Stimulated activated CD8-positive, alpha-beta memory T cell treated with anti-CD3 and anti-CD28 coated beads, Interleukin-2, amount 100 ng/mL, for 48 hours (primary cell): Measurements from ENCODE around the gene ANGEL1.

Experiments
- DNase-seq, 2 donors: peaks; one replicate each; pipeline ENCODE4 v3.0.0-alpha.2; 2020; ENCODE audit warnings: low read depth in 2 of 2

The ANGEL1 gene

DNA sequence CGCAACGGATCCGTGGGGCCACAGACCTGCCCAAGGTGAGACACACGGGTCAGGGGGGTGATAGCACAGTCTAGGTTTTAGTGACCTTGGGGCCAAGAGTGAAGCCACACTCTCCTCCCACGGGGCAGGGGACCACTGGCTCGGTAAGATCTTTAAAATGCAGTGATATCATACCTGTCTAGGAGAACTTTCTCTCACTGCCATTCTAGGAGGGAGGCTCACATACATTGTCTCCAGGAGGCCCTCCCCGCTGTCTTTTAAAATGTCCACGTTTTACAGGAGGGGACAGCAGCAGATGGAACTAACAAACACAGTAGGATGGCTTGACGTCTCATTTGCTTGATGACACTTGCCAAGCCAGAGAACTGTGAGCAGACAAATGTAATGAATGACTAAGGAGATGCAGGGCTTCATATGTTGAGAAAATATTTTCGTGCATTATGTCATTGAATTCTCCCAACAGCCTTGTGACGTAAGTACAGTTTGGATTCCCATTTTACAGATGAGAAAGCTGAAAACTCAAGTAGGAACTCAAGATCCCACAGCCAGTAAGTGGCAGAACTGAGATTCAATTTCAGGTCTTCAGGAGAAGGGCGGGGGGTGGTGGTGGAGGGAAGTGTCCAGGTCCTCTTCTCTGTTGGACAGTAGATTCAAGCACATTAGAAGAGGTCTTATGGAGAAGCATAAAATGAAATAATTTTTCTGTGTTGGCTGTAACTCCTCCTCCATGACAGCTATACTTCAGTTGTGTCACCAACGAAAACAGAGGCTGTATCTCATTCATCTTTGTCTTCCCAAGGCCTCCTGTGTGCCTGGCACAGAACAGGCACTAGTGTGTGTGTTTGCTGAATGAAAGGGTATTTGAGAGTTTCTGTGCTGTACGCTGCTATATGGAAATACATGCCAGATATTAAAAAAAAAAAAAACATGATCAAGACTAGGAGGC, 49.3 kb downstream of the ANGEL1 start:
- DNase-seq = no peak

DNA sequence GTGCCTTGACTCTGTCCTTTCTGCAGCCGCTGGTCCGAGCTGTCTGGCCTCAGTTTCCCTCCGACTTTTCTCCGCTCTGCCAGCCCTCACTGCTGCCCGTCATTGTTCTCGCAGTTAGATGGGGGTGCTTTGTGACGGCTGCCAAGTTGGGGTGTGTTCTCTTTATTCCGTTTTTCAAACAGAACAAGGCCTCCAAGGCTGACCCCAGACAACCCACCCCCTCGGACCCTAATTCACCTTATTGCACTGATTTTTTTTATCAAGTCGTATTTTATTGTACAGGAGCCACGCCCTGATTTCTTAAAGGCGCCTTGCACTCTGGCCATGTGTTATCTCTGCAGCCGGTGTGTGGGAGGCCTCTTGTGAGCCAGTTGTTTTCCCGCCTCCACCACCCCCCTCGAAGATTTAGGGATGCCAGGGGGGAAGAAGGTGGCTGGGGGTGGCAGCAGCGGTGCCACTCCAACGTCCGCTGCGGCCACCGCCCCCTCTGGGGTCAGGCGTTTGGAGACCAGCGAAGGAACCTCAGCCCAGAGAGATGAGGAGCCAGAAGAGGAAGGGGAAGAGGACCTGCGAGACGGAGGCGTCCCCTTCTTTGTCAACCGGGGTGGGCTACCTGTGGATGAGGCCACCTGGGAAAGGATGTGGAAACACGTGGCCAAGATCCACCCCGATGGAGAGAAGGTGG, 50.1 kb downstream of the ANGEL1 start:
- no peak for DNase-seq

DNA sequence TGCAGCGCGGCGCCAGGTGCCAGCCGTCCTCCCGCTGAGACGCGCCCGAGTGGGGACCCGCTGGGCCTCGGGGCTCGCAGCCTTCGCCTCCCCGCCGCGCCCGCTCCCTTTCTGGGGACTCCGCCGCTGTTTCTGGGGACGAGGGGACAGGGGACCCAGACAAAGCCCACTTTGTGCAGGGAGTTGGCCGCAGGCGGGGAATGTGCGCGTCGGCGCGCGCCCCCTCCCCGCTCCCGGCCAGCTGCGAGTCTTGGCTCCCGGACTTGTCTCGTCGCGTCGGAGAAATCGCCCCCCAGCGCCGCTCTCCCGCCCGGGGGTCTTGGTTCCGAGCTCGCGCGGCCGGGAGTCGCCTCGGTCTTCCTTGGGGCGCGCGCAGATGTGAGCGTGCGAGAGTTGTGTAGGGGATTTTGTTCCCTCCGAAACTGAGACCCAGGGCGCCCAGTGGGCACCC, 50.7 kb downstream of the ANGEL1 start:
- DNase-seq = no peak

DNA sequence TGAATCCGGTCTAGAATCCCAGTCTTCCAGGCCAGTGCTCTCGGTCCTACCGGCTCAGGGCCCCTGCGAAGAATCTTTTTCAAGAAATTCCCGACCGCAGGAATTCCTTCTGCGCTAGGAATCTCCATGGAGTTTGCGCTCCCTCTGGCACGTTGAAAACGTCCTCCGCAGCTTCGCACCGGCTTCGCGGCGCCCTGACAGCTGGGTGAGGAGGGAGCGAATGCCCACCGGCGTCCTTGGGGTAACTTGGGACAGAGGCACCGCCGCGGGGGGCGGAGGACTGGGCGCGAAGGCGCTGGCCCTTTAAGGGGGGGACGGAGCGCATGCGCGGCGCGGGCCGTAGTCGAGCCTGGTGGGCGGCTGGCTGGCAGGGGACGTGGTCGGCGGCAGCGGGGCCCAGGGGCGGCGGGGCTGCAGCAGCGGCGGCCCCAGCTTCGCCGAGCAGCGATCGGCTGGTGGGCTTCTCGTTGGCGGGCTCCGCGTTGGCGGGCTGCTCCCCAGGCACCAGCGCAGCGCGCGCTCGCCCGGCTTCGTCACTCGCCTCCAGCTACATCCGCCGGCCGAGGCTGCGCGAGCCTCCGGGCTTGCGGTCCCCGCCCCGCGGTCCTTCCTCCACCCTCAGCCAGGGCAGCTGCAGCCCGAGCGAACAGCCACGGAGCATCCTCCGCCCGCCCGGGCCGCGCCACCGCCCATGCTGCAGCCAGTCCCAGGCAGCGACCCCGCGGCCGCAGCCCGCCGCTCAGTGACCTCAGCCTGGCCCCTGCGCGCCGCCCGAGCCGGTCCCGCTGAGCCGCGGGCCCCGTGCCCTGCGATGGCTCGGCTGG, 51.3 kb downstream of the ANGEL1 start, which contains the start of gene VASH1:
VASH1 (plus strand) TSS at position 333 of the 824 bp plus-strand sequence. CDS start 1,354 bp downstream, outside the sequence.
- peak; percentile 52 to 66 for DNase-seq

DNA sequence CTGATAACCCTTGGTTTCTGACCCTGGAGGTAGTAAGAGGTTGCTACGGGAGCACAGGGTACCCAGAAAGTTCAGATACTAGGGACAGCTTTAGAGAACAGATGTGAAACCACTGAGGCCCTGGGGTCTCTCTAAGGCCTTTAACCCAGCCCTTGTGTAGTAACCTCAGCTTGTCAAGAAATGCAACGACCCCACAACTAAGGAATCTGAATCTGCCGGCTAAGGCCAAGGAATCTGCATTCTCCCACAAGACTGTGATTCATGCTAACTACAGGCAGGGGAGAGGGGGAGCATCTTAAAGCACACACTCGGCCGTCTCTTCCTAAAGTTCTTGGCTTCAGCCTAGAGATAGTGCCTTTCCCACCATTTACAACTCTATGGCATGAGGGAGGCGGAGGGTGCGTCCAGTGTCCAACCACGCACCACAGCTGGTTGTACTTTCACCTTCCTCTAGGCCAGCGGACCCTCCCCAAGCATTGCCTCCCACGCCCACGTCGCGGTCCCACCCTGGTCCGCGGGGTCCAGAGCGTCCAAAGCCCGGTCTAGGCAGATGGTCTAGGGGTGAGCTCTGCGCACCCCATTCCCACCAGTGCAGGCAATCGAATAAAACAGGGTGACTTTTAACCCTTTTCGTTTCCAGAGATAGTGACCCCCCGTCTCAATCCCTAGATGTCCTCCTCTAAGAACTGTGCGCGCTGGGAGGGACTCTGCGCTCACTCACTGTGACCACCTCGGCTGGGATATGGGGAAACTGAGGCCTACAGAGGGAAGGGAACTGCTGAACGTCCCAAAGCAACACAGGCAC, 52.1 kb downstream of the ANGEL1 start:
- DNase-seq = no peak

DNA sequence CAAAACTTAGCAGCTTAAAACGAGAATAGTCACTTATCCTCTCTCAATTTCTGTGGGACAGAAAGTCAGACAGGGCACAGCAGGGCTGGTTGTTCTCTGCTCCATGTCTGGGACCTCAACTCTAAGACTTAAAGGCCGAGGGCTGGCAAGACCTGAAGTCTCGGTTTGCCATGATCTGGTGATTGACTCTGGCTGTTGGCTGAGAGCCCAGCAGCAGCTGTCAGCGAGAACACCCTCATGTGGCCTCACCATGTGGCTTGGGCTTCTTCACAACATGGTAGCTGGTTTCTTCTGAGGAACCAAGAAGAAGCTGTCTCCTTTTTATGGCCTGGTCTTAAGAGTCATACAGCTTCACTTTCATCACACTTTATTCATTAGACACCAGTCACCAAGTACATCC, 53.1 kb downstream of the ANGEL1 start:
- DNase-seq = no peak

DNA sequence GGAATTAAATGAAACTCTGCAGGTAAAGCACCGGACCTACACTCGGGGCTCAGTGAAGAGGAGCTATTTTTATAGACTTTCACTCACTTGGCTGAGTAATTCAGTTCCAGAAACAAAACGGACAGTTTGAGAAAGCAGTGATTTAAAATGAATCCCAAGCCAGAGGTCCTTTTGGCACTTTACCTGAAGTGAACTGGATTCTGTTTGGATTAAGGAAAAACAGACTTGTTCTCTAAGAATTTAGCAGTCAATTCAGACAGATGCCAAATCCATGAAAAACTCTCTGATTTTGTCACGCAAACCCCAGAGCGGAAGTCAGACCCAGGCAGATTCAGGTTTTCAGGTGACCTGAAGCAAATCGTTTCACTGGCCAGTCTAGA, 56.3 kb downstream of the ANGEL1 start:
- DNase-seq = no peak

DNA sequence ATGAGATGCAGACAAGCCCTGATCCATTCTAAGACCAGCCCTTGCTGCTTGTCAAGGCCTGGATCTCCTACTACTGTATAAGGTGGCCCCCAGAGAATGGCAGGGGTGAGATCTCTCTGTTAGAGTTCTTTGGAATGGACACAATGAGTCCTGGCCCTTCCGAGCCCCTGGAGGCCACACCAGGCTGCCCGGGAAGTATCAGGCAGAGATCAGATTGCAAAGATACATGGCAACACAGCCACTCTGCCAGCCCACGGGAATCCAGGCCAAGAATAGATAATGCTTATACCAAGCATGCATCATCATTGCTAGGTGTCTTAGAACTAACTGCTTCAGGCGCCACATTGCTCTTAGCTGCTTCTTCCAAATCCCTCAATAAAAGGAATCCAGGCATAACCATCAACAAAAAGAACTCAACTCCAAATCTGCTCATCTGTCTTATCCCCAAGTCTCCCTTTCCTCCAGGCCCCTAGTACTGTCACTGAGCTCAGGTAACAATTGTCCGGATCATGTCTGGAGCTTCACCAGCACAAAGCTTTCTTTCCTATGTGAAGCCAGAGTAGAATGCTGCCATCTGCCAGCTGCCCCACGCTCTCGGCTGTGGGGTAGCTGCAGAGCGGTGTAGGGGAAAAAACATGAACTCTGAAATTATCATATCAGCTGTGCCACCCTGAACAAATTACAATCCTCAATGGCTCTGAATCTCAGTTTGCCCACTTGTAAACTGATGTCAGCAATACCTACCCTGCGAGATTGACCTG, 56.9 kb downstream of the ANGEL1 start:
- no peak for DNase-seq

DNA sequence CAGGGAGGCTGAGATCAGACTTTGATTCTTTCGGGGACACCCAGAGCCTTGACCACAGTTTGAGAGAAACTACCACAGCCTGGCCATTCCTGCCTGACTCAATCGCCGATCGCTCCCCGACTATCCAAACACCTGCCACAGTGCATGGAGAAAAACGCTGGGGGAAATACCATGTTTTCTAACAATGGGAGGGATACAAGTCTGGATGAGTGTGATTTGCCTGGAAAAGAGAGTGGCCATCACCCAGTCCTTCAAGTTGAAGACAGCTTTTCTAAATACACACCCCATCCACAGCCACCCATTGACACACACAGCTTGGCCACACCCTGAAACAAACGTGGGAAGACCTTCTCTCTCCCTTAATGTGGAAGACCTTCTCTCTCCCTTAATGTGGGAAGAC, 58.1 kb downstream of the ANGEL1 start:
- DNase-seq = no peak

DNA sequence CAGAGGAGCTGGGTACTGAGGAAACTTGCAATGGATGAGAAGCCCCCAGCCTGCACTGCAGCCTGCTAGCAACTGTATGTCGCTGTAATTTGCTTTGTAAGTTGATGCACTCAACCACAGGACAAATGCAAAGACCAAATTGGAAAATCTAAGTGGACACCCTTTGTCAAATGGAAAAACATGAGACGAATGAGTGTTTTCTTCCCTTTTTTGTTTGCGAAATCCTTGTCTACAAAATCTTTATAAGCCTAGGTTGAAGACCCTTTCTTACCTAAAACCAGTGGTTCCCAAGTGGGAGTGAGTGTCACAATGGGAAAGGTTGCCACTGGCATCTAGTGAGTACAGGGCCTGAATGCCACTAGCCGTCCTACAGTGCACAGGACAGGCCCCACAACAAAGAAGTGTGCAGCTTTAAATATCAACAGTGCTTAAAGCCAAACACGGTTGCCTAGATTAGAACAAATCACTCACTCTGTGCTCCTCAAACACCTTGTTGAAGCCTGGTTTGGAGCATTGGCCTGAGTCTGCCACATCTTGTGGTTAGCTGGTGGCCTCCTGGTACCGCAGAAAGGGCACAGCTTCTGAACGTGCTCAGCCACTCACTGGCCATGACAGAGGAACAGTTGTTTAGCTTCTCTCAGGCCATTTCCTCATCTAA, 59.0 kb downstream of the ANGEL1 start:
- DNase-seq = no peak

DNA sequence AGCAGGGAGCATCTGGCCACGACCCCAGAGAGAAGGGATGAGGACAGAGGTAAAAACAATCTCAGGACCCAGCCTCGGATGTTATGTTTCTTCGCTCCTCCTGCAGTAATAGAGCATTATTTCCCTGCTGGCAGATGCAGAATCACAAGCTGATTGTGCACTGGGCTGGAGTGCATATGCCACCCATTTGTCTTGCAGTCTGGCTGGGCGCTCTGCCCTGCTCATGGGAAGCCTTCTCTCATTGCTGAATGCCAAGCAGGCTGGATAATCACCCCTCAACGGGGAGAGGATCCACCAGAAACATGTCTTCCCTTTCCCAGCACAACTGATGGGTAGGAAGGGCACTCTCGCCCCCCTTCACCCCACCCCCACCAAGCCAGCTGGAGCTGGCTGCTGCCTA, 59.9 kb downstream of the ANGEL1 start:
- DNase-seq = no peak

DNA sequence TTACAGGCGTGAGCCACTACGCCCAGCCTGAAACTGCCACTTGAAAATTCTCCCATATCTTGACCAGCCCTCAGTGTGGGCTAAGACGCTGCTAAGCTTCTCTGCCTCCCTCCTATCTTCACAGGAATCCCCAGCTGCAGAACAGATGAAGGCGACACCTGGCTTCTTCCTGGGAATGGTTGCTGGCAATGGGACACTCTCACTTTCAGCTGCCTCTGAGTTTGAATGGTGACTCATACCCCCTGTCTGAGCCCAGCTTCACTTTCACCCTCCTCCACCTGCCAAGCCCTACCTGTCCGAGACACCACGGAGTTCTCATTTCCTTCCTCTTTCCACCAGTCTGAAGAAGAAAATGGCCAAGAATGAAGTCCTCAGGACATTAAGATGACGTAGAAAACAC, 69.7 kb downstream of the ANGEL1 start:
- DNase-seq = no peak

DNA sequence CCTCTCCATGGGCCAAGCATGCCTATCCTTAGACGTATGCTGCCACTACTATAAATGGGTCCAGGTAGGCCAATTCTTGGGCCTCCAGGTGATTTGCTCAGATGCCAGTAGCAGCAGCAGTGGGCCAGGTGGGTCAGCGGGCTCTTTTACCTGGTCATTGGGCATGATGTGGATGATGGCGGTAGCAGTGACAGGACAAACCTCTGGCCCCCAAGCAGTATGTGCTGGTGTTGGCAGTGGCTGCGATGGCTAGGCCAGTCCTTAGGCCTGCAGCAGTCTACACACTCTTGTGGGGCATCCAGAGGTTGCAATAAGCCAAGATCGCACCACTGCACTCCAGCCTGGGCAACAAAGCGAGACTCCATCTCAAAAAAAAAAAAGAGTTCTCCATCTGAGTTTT, 70.5 kb downstream of the ANGEL1 start:
- no peak for DNase-seq

DNA sequence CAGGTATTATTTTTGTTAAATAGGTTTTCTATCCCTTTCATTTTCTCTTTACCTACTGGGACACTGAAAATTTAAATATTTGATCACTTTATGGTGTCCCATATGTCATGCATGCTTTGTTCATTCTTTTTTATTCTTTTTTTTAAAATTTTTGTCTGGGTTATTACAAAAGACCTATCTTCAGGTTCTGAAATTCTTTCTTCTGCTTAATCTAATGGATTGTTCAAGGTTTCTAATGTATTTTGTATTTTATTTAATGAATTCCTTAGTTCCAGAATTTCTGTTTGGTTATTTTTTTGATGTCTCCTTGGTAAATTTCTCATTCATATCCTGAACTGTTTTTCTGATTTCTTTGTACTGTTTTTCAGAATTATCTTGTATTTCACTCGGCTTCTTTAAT, 71.6 kb downstream of the ANGEL1 start:
- DNase-seq = no peak
